HepG2 (cell line): ENCODE data around the gene VMO1. TPM values are rescaled to one million over a fixed set of nuclear protein-coding genes. Genes with fewer than 3 reads are reported as not detected.

Experiments used
- AGO2 ChIP-seq: fragments of 200-400 bp; formaldehyde crosslinking; optimal IDR thresholded peaks from 2 replicates; pipeline ENCODE3; 2017; ENCODE audit warnings: mild to moderate bottlenecking, low read depth, low read length, moderate library complexity
- IKZF4 ChIP-seq: sonication (generic); formaldehyde crosslinking; IDR thresholded peaks from 2 replicates; pipeline ENCODE4 v1.5.1; 2020; ENCODE audit warnings: borderline replicate concordance, mild to moderate bottlenecking, low read depth, missing genetic modification reagents; ENCODE audit errors: not compliant biosample characterization
- NR1H2 ChIP-seq: sonication (generic); formaldehyde crosslinking; IDR thresholded peaks from 2 replicates; pipeline ENCODE4 v1.8.1; 2022; ENCODE audit warnings: low read depth, missing genetic modification reagents, borderline replicate concordance
- NR2F6 ChIP-seq, 2 experiments: IDR thresholded peaks; 2 replicates each; pipeline ENCODE4 v1.6.1; 2016; ENCODE audit warnings: antibody characterized with exemption in 1 of 2, mild to moderate bottlenecking in 1 of 2
- PHF8 ChIP-seq: sonication (generic); formaldehyde crosslinking; IDR thresholded peaks from 2 replicates; pipeline ENCODE4 v1.5.0; 2020; ENCODE audit warnings: missing genetic modification reagents
- POGK ChIP-seq: sonication (generic); formaldehyde crosslinking; conservative IDR thresholded peaks from 2 replicates; pipeline ENCODE4 v1.8.0; 2022; ENCODE audit warnings: mild to moderate bottlenecking, moderate library complexity, missing genetic modification reagents
- PRMT3 ChIP-seq: sonication (generic); formaldehyde crosslinking; IDR thresholded peaks from 2 replicates; pipeline ENCODE4 v1.8.1; 2022; ENCODE audit warnings: low read depth, mild to moderate bottlenecking, moderate library complexity, missing genetic modification reagents, borderline replicate concordance
- RAD51 ChIP-seq: fragments of 450-650 bp; IDR thresholded peaks from 2 replicates; pipeline ENCODE4 v1.6.1; 2016; ENCODE audit warnings: borderline replicate concordance
- ZNF180 ChIP-seq: sonication (generic); formaldehyde crosslinking; IDR thresholded peaks from 2 replicates; pipeline ENCODE4 v1.4.0; 2020; ENCODE audit warnings: low read depth, missing genetic modification reagents, borderline replicate concordance
- ZNF264 ChIP-seq: sonication (generic); formaldehyde crosslinking; IDR thresholded peaks from 2 replicates; pipeline ENCODE4 v1.4.0; 2020; ENCODE audit warnings: missing genetic modification reagents
- ZNF343 ChIP-seq: sonication (generic); formaldehyde crosslinking; IDR thresholded peaks from 2 replicates; pipeline ENCODE4 v1.4.0; 2020; ENCODE audit warnings: mild to moderate bottlenecking, missing genetic modification reagents
- ZNF776 ChIP-seq: sonication (generic); formaldehyde crosslinking; IDR thresholded peaks from 2 replicates; pipeline ENCODE4 v1.4.0; 2020; ENCODE audit warnings: mild to moderate bottlenecking, missing genetic modification reagents
- ZNF788 ChIP-seq: sonication (generic); formaldehyde crosslinking; IDR thresholded peaks from 2 replicates; pipeline ENCODE4 v1.5.0; 2020; ENCODE audit warnings: mild to moderate bottlenecking, missing genetic modification reagents, borderline replicate concordance
- polyA plus RNA-seq, 8 experiments: library from polyadenylated mRNA; depleted of rRNA in 3 of 8; stranded (reverse) in 7 of 8; unstranded in 1 of 8; fragments of >200 nt; fragmentation: Illumina TruSeq in 4 of 8; extraction: Trizol in 4 of 8; gene quantifications; 2 replicates each; pipeline versions ENCODE4 v1.2.1 to v1.2.3, GENCODE V29; 2011 to 2016; ENCODE audit warnings: low read depth in 4 of 8, missing spikeins in 1 of 8, mixed read lengths in 1 of 8; ENCODE audit not compliant: insufficient read depth in 1 of 8
- total RNA-seq, 5 experiments: library from RNA; depleted of rRNA; stranded (reverse); fragments of >200 nt; fragmentation: Illumina TruSeq; extraction: Trizol; gene quantifications; 2 replicates each; pipeline ENCODE4 v1.2.3, GENCODE V29; 2016; ENCODE audit warnings: low read depth in 1 of 5
- TF ChIP-seq, protein P1 (sequence below): sonication (generic); formaldehyde crosslinking; IDR thresholded peaks from 2 replicates; pipeline ENCODE4 v1.5.0; 2020; ENCODE audit warnings: mild to moderate bottlenecking, missing genetic modification reagents
- TF ChIP-seq, protein P2 (sequence below): sonication (generic); formaldehyde crosslinking; IDR thresholded peaks from 2 replicates; pipeline ENCODE4 v1.4.0; 2020; ENCODE audit warnings: missing genetic modification reagents
- TF ChIP-seq, protein P3 (sequence below): sonication (generic); formaldehyde crosslinking; IDR thresholded peaks from 2 replicates; pipeline ENCODE4 v1.8.0; 2023; ENCODE audit warnings: mild to moderate bottlenecking, missing genetic modification reagents

The VMO1 gene
- total and polyA plus RNA-seq, 2 of the 13 experiments (the other 11 are each of a cell fraction or from before 2014, with no cell fraction given): not detected

DNA sequence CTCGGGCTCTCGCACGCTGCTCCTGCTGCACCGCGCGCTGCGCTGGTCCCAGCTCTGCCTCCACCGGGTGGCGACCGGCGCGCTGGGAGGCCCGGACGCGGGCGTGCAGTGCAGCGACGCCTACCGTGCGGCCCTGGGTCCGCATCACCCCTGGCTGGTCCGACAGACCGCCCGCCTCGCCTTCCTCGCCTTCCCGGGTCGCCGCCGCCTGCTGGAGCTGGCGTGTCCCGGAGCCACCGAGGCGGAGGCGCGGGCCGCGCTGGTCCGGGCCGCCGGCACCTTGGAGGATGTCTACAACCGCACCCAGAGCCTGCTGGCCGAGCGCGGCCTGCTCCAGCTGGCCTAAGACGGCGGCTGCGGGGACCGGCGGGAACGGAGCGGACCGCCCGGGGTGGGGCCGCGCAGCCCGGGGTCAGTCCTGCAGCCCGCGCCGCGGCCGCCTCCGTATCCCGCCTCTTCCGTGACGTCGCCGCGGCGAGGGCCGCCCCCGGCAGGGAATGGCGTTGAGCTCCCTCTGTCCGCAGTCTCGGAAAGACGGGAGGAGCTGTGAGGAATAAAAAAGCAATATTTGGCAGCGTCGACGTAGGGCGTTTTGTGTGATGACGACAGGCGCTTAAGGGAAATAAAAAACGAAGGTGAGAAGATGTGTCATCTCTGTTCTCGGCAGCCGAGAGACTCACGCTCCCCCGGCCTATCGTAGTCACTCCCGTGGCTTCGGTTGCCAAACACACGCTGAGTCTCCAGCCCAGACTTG lies 4.0 kb upstream of the VMO1 start (continued):
- TF ChIP-seq, protein P1, sequence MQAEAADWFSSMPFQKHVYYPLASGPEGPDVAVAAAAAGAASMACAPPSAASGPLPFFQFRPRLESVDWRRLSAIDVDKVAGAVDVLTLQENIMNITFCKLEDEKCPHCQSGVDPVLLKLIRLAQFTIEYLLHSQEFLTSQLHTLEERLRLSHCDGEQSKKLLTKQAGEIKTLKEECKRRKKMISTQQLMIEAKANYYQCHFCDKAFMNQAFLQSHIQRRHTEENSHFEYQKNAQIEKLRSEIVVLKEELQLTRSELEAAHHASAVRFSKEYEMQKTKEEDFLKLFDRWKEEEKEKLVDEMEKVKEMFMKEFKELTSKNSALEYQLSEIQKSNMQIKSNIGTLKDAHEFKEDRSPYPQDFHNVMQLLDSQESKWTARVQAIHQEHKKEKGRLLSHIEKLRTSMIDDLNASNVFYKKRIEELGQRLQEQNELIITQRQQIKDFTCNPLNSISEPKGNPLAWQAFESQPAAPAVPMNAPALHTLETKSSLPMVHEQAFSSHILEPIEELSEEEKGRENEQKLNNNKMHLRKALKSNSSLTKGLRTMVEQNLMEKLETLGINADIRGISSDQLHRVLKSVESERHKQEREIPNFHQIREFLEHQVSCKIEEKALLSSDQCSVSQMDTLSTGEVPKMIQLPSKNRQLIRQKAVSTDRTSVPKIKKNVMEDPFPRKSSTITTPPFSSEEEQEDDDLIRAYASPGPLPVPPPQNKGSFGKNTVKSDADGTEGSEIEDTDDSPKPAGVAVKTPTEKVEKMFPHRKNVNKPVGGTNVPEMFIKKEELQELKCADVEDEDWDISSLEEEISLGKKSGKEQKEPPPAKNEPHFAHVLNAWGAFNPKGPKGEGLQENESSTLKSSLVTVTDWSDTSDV: no peak; the same call in 1 of the 2 replicates
- TF ChIP-seq ZNF788 (peak; percentile 32; the same call in 1 of the 2 replicates), RAD51 (no peak), ZNF180 (no peak), NR2F6 (IDR thresholded peaks at IDR 0.05) (no peak), NR2F6 (CRISPR knock-in tag; IDR thresholded peaks at IDR 0.05) (peak; percentile 38; the same call in 1 of the 2 replicates), AGO2 (peak; percentile 79), ZNF343 (peak; percentile 22; the same call in 1 of the 2 replicates), PRMT3 (CRISPR knock-in tag) (peak; percentile 95; the same call in 1 of the 2 replicates), PHF8 (CRISPR knock-in tag) (peak; percentile 54; the same call in 1 of the 2 replicates), ZNF264 (CRISPR knock-in tag) (0 out of 2 replicates have a peak, but pooled peaks have one; percentile 16), ZNF776 (peak; percentile 27; the same call in 1 of the 2 replicates), POGK (CRISPR knock-in tag) (peak; percentile 87), NR1H2 (peak; percentile 93; the same call in 1 of the 2 replicates), IKZF4 (CRISPR knock-in tag) (no peak)
- TF ChIP-seq, protein P2, sequence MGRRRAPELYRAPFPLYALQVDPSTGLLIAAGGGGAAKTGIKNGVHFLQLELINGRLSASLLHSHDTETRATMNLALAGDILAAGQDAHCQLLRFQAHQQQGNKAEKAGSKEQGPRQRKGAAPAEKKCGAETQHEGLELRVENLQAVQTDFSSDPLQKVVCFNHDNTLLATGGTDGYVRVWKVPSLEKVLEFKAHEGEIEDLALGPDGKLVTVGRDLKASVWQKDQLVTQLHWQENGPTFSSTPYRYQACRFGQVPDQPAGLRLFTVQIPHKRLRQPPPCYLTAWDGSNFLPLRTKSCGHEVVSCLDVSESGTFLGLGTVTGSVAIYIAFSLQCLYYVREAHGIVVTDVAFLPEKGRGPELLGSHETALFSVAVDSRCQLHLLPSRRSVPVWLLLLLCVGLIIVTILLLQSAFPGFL (CRISPR knock-in tag): 0 out of 2 replicates have a peak, but pooled peaks have one; percentile 82
- TF ChIP-seq, protein P3, sequence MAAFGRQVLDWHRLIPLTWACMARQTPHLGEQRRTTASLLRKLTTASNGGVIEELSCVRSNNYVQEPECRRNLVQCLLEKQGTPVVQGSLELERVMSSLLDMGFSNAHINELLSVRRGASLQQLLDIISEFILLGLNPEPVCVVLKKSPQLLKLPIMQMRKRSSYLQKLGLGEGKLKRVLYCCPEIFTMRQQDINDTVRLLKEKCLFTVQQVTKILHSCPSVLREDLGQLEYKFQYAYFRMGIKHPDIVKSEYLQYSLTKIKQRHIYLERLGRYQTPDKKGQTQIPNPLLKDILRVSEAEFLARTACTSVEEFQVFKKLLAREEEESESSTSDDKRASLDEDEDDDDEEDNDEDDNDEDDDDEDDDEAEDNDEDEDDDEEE: peak; percentile 91; the same call in 1 of the 2 replicates
